ENCODE data around the gene HOXA5.

HOXA5 gene

DNA sequence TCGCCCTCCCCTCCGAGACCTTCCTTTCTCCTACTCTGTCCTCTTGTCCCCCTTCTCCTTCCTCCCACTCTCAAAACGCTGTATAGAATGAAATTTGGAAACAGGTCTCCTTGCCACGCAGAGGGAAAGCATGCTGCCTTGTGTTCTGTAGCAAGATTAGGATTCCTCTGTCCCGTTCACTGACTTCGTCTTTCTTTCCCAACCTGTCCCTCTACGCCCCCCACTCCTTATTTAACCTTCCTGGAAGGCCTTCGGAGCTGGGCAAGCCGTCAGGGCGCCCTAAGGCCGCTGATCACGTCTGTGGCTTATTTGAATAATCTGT is 20.5 kb upstream of the HOXA5 start:
- no peak overlapping the region for H3K4me3 ChIP-seq (ENCODE audit: low read depth, low read length)
- TF ChIP-seq, protein P1, sequence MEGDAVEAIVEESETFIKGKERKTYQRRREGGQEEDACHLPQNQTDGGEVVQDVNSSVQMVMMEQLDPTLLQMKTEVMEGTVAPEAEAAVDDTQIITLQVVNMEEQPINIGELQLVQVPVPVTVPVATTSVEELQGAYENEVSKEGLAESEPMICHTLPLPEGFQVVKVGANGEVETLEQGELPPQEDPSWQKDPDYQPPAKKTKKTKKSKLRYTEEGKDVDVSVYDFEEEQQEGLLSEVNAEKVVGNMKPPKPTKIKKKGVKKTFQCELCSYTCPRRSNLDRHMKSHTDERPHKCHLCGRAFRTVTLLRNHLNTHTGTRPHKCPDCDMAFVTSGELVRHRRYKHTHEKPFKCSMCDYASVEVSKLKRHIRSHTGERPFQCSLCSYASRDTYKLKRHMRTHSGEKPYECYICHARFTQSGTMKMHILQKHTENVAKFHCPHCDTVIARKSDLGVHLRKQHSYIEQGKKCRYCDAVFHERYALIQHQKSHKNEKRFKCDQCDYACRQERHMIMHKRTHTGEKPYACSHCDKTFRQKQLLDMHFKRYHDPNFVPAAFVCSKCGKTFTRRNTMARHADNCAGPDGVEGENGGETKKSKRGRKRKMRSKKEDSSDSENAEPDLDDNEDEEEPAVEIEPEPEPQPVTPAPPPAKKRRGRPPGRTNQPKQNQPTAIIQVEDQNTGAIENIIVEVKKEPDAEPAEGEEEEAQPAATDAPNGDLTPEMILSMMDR (IDR thresholded peaks at IDR 0.05; ENCODE audit: borderline replicate concordance, insufficient read depth, low read depth, low read length): no peak

DNA sequence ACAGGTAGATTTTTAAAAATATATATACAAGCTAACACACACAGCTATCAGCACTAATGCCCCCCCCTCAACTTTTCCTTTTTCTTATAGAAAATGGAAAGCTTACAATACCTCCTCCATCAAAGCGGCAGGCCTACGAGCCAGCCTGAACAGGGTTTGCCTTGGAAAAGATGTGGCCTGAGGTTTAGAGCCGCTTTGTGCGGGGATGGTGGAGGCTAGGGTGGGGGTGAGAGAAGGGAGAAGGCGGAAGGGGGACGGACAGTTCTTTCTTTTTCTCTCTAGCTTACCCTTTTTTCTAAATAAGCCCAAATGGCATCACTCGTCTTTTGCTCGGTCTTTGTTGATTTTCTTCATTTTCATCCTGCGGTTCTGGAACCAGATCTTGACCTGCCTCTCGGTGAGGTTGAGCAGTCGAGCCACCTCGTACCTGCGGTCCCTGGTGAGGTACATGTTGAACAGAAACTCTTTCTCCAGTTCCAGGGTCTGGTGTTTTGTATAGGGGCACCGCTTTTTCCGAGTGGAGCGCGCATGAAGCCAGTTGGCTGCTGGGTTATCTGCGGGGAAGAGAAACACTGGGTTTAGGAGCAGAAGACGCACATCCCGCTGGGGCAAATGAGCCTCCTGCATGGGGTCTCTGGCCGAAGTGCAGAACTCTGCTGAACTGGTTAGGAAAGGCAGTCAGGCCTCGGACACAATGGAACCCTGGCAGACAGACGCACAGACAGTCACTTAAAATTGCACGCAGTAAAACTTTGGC is 20.0 kb upstream of the HOXA5 start:
- H3K4me3 ChIP-seq (ENCODE audit: low read depth, low read length): no peak overlapping the region
- TF ChIP-seq, protein P1 (IDR thresholded peaks at IDR 0.05; ENCODE audit: borderline replicate concordance, insufficient read depth, low read depth, low read length): no peak

DNA sequence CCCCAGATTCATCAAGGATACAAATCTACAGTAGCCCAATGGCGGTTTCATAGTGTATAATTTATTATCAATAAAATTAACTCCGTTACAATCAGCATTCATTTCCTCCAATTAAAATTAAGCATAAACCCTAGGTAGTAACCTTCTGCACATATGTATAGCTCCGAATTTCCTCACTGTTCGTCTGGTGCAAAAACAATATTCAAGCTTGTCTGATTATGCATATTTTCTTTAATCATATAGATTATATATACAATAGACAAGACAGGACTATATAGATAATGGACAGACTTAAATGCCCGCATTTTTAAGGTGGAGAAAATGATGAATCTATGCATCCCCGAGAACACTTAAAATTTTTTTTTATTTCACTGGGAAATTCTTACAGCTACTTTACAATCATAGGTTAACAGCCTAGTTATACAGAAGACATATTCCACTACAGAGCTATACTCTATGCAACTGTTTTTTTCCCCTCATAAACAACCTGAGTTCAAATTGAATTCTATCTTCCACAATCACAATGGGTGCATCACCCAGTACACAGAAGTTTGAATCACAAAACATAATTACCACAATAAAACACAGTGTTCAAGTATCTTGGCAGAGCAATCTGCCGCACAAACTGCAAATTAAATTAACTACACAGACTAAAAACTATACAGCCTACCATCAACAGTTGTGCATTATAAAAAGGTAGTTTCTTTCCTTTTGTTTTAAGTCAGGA is 19.2 kb upstream of the HOXA5 start:
- no peak overlapping the region for H3K4me3 ChIP-seq (ENCODE audit: low read depth, low read length)

DNA sequence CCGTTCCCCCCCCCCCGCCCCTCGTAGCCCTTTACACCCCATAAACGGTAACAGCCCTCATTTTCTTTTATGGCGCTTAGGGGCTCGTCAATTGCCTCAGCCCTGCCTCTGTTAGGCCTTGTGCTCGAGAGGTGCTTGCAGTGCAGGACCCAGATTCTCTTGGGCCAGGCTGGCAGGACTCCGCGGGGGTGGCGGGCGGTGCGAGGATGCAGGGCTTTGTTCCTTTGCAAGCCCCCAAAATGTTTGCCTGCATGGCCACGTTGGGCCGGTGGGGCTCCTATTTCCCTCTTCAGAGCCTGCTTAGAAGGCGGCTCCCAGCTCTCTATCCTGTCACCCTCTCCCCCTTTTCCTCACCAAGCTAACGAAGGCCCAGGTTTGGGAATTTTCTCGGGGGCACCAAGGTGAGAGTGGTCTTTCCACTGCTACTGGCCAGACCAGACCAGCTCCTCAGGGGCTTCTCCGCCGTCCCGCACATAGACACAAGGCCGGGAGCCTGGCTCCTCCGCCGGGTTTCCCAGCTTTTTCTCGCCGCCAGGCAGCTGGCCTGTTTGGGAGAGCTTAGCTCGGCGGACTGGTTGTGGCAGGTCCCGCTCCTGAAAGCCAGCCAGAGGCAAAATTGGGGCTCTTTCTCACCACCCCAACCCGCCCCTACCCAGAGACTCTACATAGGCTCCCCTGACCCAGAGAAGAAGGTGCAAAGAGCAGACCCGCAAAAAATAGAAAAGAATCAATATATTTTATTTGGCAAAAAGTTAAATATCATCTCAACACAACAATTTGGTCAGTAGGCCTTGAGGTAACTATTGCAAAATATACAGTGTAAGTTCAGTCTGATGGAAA is 18.5 kb upstream of the HOXA5 start:
- no peak overlapping the region for H3K4me3 ChIP-seq (ENCODE audit: low read depth, low read length)
- TF ChIP-seq, protein P1 (IDR thresholded peaks at IDR 0.05; ENCODE audit: borderline replicate concordance, insufficient read depth, low read depth, low read length): no peak

More for the DNA sequence above, 19.2 kb upstream of the HOXA5 start:
- TF ChIP-seq, protein P1 (IDR thresholded peaks at IDR 0.05; ENCODE audit: borderline replicate concordance, insufficient read depth, low read depth, low read length): no peak

DNA sequence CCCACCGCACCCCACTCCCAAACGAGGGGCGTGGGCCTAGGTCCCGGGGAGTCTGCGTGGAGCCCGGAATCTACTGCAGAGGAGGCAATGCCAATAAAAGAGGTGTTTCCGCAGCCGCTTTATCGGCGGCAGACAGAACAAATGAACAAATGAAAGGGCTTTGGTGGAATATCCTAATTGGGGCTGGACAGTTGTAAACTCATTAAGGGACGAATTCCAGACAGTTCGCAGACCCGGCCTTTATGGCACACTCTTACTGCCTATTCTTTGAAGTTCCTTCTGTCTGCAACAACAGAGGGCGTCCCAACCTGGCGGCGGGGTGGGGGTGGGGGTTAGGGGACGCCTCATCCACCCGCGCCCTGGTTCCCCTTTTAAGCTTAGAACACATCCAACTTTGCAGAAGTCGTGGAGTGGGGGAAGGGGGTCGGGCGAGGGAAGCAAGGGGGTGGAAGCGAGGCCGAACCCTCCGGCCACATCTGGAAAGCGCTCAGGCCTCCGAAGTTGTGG is 17.8 kb upstream of the HOXA5 start:
- TF ChIP-seq, protein P1 (IDR thresholded peaks at IDR 0.05; ENCODE audit: borderline replicate concordance, insufficient read depth, low read depth, low read length): no peak
- no peak overlapping the region for H3K4me3 ChIP-seq (ENCODE audit: low read depth, low read length)

DNA sequence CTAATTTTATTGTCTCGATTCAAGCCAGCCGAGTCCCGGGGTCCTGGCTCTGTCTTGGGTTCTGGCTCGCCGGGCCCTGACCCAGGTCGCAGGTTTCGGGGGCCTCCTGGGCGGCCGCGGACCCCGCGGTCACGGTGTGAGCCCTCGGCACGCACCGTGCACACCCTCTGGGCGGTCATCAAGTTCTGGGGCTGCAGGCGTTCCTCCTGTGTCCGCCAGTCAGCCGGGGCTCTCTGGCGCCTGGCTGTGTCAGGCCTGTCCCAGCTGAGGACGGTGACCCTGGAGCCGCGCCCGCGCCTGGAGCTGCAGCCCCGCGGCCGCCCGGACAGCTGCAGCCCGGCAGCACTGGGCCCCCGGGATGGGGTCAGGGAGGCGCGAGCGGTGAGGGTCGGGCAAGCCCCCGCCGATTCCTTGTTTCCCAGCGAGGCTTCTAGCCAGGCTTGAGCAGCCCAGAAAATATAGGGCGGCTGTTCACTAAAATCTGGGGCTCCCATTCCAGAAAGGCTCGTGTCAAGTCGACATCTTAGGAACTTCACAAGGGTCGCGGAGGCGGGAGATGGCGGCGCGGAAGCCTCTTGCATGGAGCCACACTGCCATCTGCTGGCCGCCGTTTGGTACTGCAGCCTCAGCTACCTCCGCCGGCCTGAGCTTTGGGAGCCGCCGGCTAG is 17.2 kb upstream of the HOXA5 start:
- H3K4me3 ChIP-seq (ENCODE audit: low read depth, low read length): peak overlapping the region; percentile 65
- TF ChIP-seq, protein P1 (IDR thresholded peaks at IDR 0.05; ENCODE audit: borderline replicate concordance, insufficient read depth, low read depth, low read length): peak; percentile 98
